Neuronal stem cell (in vitro differentiated cells): Measurements from ENCODE around the gene CCL5.

ENCODE experiments used
- DNase-seq: peaks from one replicate; pipeline ENCODE4 v3.0.0-alpha.2; 2013; ENCODE audit warnings: low spot score
- H2AFZ ChIP-seq: one replicate; pipeline ENCODE4 v1.6.1; 2013; ENCODE audit warnings: mild to moderate bottlenecking, low read length, inconsistent platforms
- H2AK5ac ChIP-seq: 2 replicates; pipeline ENCODE4 v1.6.1; 2013; ENCODE audit warnings: low read depth, mild to moderate bottlenecking, inconsistent platforms, low read length, moderate library complexity, mixed read lengths
- H2BK120ac ChIP-seq: 2 replicates; pipeline ENCODE4 v1.6.1; 2013; ENCODE audit warnings: low read depth, mild to moderate bottlenecking, inconsistent platforms, low read length, moderate library complexity, mixed read lengths
- H2BK12ac ChIP-seq: one replicate; pipeline ENCODE4 v1.6.1; 2013; ENCODE audit warnings: low read length, inconsistent platforms
- H2BK15ac ChIP-seq: 2 replicates; pipeline ENCODE4 v1.6.1; 2013; ENCODE audit warnings: mild to moderate bottlenecking, low read length, inconsistent platforms, mixed read lengths
- H2BK5ac ChIP-seq: one replicate; pipeline ENCODE4 v1.6.1; 2013; ENCODE audit warnings: inconsistent platforms, mild to moderate bottlenecking, low read length, moderate library complexity
- H3K14ac ChIP-seq: one replicate; pipeline ENCODE4 v1.6.1; 2013; ENCODE audit warnings: low read length, inconsistent platforms
- H3K18ac ChIP-seq: 2 replicates; pipeline ENCODE4 v1.6.1; 2013; ENCODE audit warnings: low read length, inconsistent platforms
- H3K23ac ChIP-seq: 2 replicates; pipeline ENCODE4 v1.6.1; 2013; ENCODE audit warnings: low read depth, mild to moderate bottlenecking, mixed read lengths, low read length, inconsistent platforms; ENCODE audit not compliant: poor library complexity
- H3K27ac ChIP-seq: replicated peaks from 3 replicates; pipeline ENCODE4 v1.5.1; 2013; ENCODE audit warnings: low read length, inconsistent platforms
- H3K27me3 ChIP-seq, 3 experiments: 2 replicates each; pipeline ENCODE4 v1.6.1; 2013; ENCODE audit warnings: low read length in 3 of 3, mild to moderate bottlenecking in 2 of 3, inconsistent platforms in 1 of 3, low read depth in 1 of 3, mixed read lengths in 1 of 3, moderate library complexity in 1 of 3; ENCODE audit not compliant: control insufficient read depth in 3 of 3, insufficient read depth in 3 of 3
- H3K36me3 ChIP-seq, 2 donors: replicated peaks in 1 of 2; 2 replicates each; pipeline ENCODE4 v1.6.1; 2013; ENCODE audit warnings: low read length in 2 of 2; ENCODE audit not compliant: control insufficient read depth in 2 of 2, insufficient read depth in 2 of 2
- H3K4ac ChIP-seq: 2 replicates; pipeline ENCODE4 v1.6.1; 2013; ENCODE audit warnings: inconsistent platforms, mild to moderate bottlenecking, low read length, moderate library complexity
- H3K4me1 ChIP-seq, 2 donors: 1 replicate in 1 of 2; 2 replicates in 1 of 2; pipeline ENCODE4 v1.6.1; 2013; ENCODE audit warnings: low read length in 2 of 2, low read depth in 1 of 2; ENCODE audit not compliant: control insufficient read depth in 2 of 2, insufficient read depth in 1 of 2
- H3K4me2 ChIP-seq: one replicate; pipeline ENCODE4 v1.6.1; 2013; ENCODE audit warnings: mild to moderate bottlenecking, low read length, inconsistent platforms; ENCODE audit not compliant: insufficient read depth, poor library complexity, severe bottlenecking
- H3K4me3 ChIP-seq, 2 donors: 2 replicates each; pipeline ENCODE4 v1.5.1; 2013; ENCODE audit warnings: low read length in 2 of 2, mild to moderate bottlenecking in 2 of 2, inconsistent platforms in 1 of 2, moderate library complexity in 1 of 2
- H3K79me1 ChIP-seq: one replicate; pipeline ENCODE4 v1.6.1; 2013; ENCODE audit warnings: low read depth, mild to moderate bottlenecking, inconsistent platforms, low read length, moderate library complexity
- H3K9ac ChIP-seq: one replicate; pipeline ENCODE4 v1.6.1; 2013; ENCODE audit warnings: mild to moderate bottlenecking, low read depth, low read length, inconsistent platforms; ENCODE audit not compliant: poor library complexity
- H3K9me3 ChIP-seq, 2 donors: replicated peaks in 1 of 2; 2 replicates each; pipeline versions ENCODE3 to v1.6.1; 2013; ENCODE audit warnings: low read length in 2 of 2, mild to moderate bottlenecking in 2 of 2, inconsistent platforms in 1 of 2, low read depth in 1 of 2, mixed read lengths in 1 of 2, moderate library complexity in 1 of 2; ENCODE audit not compliant: control insufficient read depth in 2 of 2, insufficient read depth in 1 of 2
- H4K8ac ChIP-seq: one replicate; pipeline ENCODE4 v1.6.1; 2013; ENCODE audit warnings: low read depth, mild to moderate bottlenecking, inconsistent platforms, low read length, moderate library complexity
- H4K91ac ChIP-seq: one replicate; pipeline ENCODE4 v1.6.1; 2013; ENCODE audit warnings: low read length, low read depth, mild to moderate bottlenecking, inconsistent platforms; ENCODE audit not compliant: poor library complexity
- WGBS, 2 donors: extraction: QIAGEN DNeasy Blood & Tissue Kit; methylation state at CpG; one replicate each; pipeline ENCODE4 v1.1.7; 2013; ENCODE audit warnings: missing lambda C conversion rate in 2 of 2, mixed read lengths in 1 of 2; ENCODE audit not compliant: insufficient read length in 2 of 2, insufficient replicate concordance in 1 of 2; ENCODE audit errors: extremely low coverage in 2 of 2; 5-methylcytosine and 5-hydroxymethylcytosine counted together

Gene CCL5

GRCh38 chr17:35913609-35914008 lies 33.4 kb upstream of the CCL5 start:
- Histone ChIP-seq H3K9me3 (peaks cover 0 to 7% of the 10 kb centered on the region in 2 donors), H3K4me1 (no peaks in the 10 kb centered on the region), H3K79me1 (no peaks in the 10 kb centered on the region), H3K4me2 (no peak overlapping the region), H2BK12ac (no peak overlapping the region), H2AFZ (no peak overlapping the region), H3K9ac (no peak overlapping the region), H2BK5ac (no peak overlapping the region), H3K23ac (no peak overlapping the region), H3K4me3 (no peak overlapping the region), H4K8ac (no peak overlapping the region), H3K4ac (no peak overlapping the region), H3K27ac (no peak overlapping the region), H4K91ac (no peak overlapping the region), H3K18ac (no peak overlapping the region), H3K27me3 (no peaks in the 10 kb centered on the region), H2BK15ac (no peak overlapping the region), H2BK120ac (no peak overlapping the region), H3K14ac (no peak overlapping the region), H3K36me3 (peaks cover 0 to 3% of the 10 kb centered on the region in 2 donors), H2AK5ac (no peak overlapping the region)
- WGBS, 2 donors: no CpG with 5 or more reads among the region's 4 CpGs
- no peak for DNase-seq

GRCh38 chr17:35912942-35913341 lies 32.8 kb upstream of the CCL5 start:
- Histone ChIP-seq H2BK15ac (no peak overlapping the region), H2BK12ac (no peak overlapping the region), H2AFZ (no peak overlapping the region), H3K4me2 (no peak overlapping the region), H4K8ac (no peak overlapping the region), H3K27ac (no peak overlapping the region), H3K18ac (no peak overlapping the region), H3K4ac (no peak overlapping the region), H3K14ac (no peak overlapping the region), H3K4me3 (no peak overlapping the region), H3K9ac (no peak overlapping the region), H2AK5ac (no peak overlapping the region), H2BK5ac (no peak overlapping the region), H4K91ac (no peak overlapping the region), H3K23ac (no peak overlapping the region), H3K4me1 (no peaks in the 10 kb centered on the region), H3K9me3 (peaks cover 0 to 9% of the 10 kb centered on the region in 2 donors), H3K36me3 (no peaks in the 10 kb centered on the region), H3K79me1 (no peaks in the 10 kb centered on the region), H3K27me3 (no peaks in the 10 kb centered on the region), H2BK120ac (no peak overlapping the region)
- DNase-seq: no peak
- WGBS, 2 donors: no CpG with 5 or more reads among the region's 2 CpGs

- Histone ChIP-seq H3K9me3 (peaks cover 0 to 6% of the 10 kb centered on the region in 2 donors), H2BK12ac (no peak overlapping the region), H3K4ac (no peak overlapping the region), H3K14ac (no peak overlapping the region), H2BK5ac (no peak overlapping the region), H2BK15ac (no peak overlapping the region), H2AK5ac (no peak overlapping the region), H3K27ac (no peak overlapping the region), H2AFZ (no peak overlapping the region), H3K4me1 (no peaks in the 10 kb centered on the region), H3K79me1 (no peaks in the 10 kb centered on the region), H3K9ac (no peak overlapping the region), H3K18ac (no peak overlapping the region), H3K23ac (no peak overlapping the region), H3K27me3 (no peaks in the 10 kb centered on the region), H3K36me3 (no peaks in the 10 kb centered on the region), H2BK120ac (no peak overlapping the region), H4K91ac (no peak overlapping the region), H4K8ac (no peak overlapping the region), H3K4me2 (no peak overlapping the region), H3K4me3 (no peak overlapping the region)
- no peak for DNase-seq
- WGBS, 2 donors: no CpG with 5 or more reads among the region's 3 CpGs
These were observed 32.3 kb upstream of the CCL5 start for GRCh38 chr17:35912339-35912912.

GRCh38 chr17:35909408-35909807 lies 29.2 kb upstream of the CCL5 start:
- no peak overlapping the region for H3K4ac ChIP-seq
- no peak overlapping the region for H3K9ac ChIP-seq
- no peak for DNase-seq
- H4K91ac ChIP-seq: no peak overlapping the region
- H3K27me3 ChIP-seq: peaks cover 0 to 5% (median 0%) of the 10 kb centered on the region in 3 experiments
- no peak overlapping the region for H2BK5ac ChIP-seq
- no peaks in the 10 kb centered on the region for H3K4me1 ChIP-seq
- H3K23ac ChIP-seq: no peak overlapping the region
- no peak overlapping the region for H2BK12ac ChIP-seq
- no peak overlapping the region for H2AFZ ChIP-seq
- H2BK15ac ChIP-seq: no peak overlapping the region
- H3K14ac ChIP-seq: no peak overlapping the region
- H3K36me3 ChIP-seq: no peaks in the 10 kb centered on the region
- H3K9me3 ChIP-seq: peaks cover 0 to 5% of the 10 kb centered on the region in 2 donors
- H3K79me1 ChIP-seq: no peaks in the 10 kb centered on the region
- no peak overlapping the region for H2AK5ac ChIP-seq
- no peak overlapping the region for H3K4me2 ChIP-seq
- no peak overlapping the region for H4K8ac ChIP-seq
- H3K4me3 ChIP-seq: no peak overlapping the region
- no peak overlapping the region for H2BK120ac ChIP-seq
- no CpG with 5 or more reads among the region's 3 CpGs for WGBS, 2 donors
- no peak overlapping the region for H3K27ac ChIP-seq
- no peak overlapping the region for H3K18ac ChIP-seq
